HG03439 (cell line): Measurements from ENCODE around the gene KLHL29.
A peak's percentile ranks its signal among the peaks of the same experiment; 100 is the strongest.

Experiments used
- ATAC-seq: cut with Tn5 transposase; IDR thresholded peaks from one replicate; pipeline ENCODE4 v1.9.1; 2021; ENCODE audit warnings: mild to moderate bottlenecking, moderate library complexity; ENCODE audit not compliant: unreplicated experiment

KLHL29 gene

GRCh38 chr2:23467618-23468017 lies 82.6 kb downstream of the KLHL29 start:
- no peak for ATAC-seq

- ATAC-seq = no peak
Observed at GRCh38 chr2:23468474-23469141, 83.6 kb downstream of the KLHL29 start.

GRCh38 chr2:23469142-23469540 lies 84.2 kb downstream of the KLHL29 start:
- no peak for ATAC-seq

GRCh38 chr2:23475036-23475435 lies 90.1 kb downstream of the KLHL29 start:
- no peak for ATAC-seq

- ATAC-seq = no peak
Observed at GRCh38 chr2:23475473-23475872, 90.5 kb downstream of the KLHL29 start.

GRCh38 chr2:23476786-23477185 lies 91.8 kb downstream of the KLHL29 start:
- ATAC-seq = no peak

- no peak for ATAC-seq
Observed at GRCh38 chr2:23477392-23477791, 92.4 kb downstream of the KLHL29 start.

GRCh38 chr2:23478087-23478932 lies 93.3 kb downstream of the KLHL29 start:
- no peak for ATAC-seq

- ATAC-seq = no peak
Observed at GRCh38 chr2:23478933-23479683, 94.1 kb downstream of the KLHL29 start.

- no peak for ATAC-seq
Observed at GRCh38 chr2:23480957-23481797, 96.2 kb downstream of the KLHL29 start.

GRCh38 chr2:23482188-23482587 lies 97.2 kb downstream of the KLHL29 start:
- no peak for ATAC-seq

- no peak for ATAC-seq
Observed at GRCh38 chr2:23482607-23483006, 97.6 kb downstream of the KLHL29 start.

- ATAC-seq = no peak
Observed at GRCh38 chr2:23483791-23484190, 98.8 kb downstream of the KLHL29 start.

GRCh38 chr2:23484275-23484674 lies 99.3 kb downstream of the KLHL29 start:
- ATAC-seq = no peak

GRCh38 chr2:23484767-23485166 lies 99.8 kb downstream of the KLHL29 start:
- no peak for ATAC-seq

GRCh38 chr2:23485261-23485660 lies 100.3 kb downstream of the KLHL29 start:
- ATAC-seq = no peak

- ATAC-seq = no peak
Observed at GRCh38 chr2:23485841-23486683, 101.1 kb downstream of the KLHL29 start.

- ATAC-seq = no peak
Observed at GRCh38 chr2:23486684-23487075, 101.7 kb downstream of the KLHL29 start.

- peak; percentile 45 for ATAC-seq
Observed at GRCh38 chr2:23487735-23488492, 102.9 kb downstream of the KLHL29 start.
